NCI-H510A treated with DMSO at 0.1 percent for 48 hours (cell line): Measurements from ENCODE around the gene C1orf56.

ENCODE experiments used
- DNase-seq: peaks from one replicate; lab custom pipeline; 2025; lab: John Stamatoyannopoulos, UW

Gene C1orf56

GRCh38 chr1:151026460-151026859 is 21.1 kb upstream of the C1orf56 start:
- no peak for DNase-seq

- no peak for DNase-seq
These were observed 15.4 kb upstream of the C1orf56 start for GRCh38 chr1:151032164-151032563.

- DNase-seq: no peak
These were observed 12.4 kb upstream of the C1orf56 start for GRCh38 chr1:151035167-151035566.

- no peak for DNase-seq
These were observed 11.2 kb upstream of the C1orf56 start, which contains the start of gene BNIPL for GRCh38 chr1:151036356-151036755. Gene BNIPL (plus strand): TSS chr1:151036586. CDS start chr1:151036726, 140 bp downstream.

- no peak for DNase-seq
These were observed 10.5 kb upstream of the C1orf56 start for GRCh38 chr1:151037032-151037431.

- DNase-seq: no peak
These were observed 8.0 kb upstream of the C1orf56 start for GRCh38 chr1:151039521-151039920.

GRCh38 chr1:151043163-151043562 is 4.4 kb upstream of the C1orf56 start:
- DNase-seq: no peak

- peak; percentile 70 for DNase-seq
These were observed 534 bp downstream of the C1orf56 start for GRCh38 chr1:151047925-151048644.

- no peak for DNase-seq
These were observed 1.1 kb downstream of the C1orf56 start for GRCh38 chr1:151048645-151049032.

GRCh38 chr1:151049458-151049857 is 1.9 kb downstream of the C1orf56 start:
- DNase-seq: no peak

- no peak for DNase-seq
These were observed 2.6 kb downstream of the C1orf56 start for GRCh38 chr1:151050051-151050688.

- DNase-seq: no peak
These were observed 3.9 kb downstream of the C1orf56 start for GRCh38 chr1:151051356-151052009.

GRCh38 chr1:151054971-151055547 is 7.5 kb downstream of the C1orf56 start:
- no peak for DNase-seq

GRCh38 chr1:151055581-151055980 is 8.0 kb downstream of the C1orf56 start:
- DNase-seq: no peak

- no peak for DNase-seq
These were observed 8.6 kb downstream of the C1orf56 start for GRCh38 chr1:151056149-151056548.

GRCh38 chr1:151058692-151059091 is 11.1 kb downstream of the C1orf56 start:
- peak; percentile 83 for DNase-seq

- peak; percentile 71 for DNase-seq
These were observed 11.8 kb downstream of the C1orf56 start, which contains the start of gene CDC42SE1 for GRCh38 chr1:151059109-151060006. Gene CDC42SE1 (minus strand): TSS chr1:151059622. CDS start chr1:151055730, 3,892 bp downstream.

- DNase-seq: peak; percentile 89
These were observed 12.6 kb downstream of the C1orf56 start, which contains the start of gene MLLT11 for GRCh38 chr1:151060007-151060656. Gene MLLT11 (plus strand): TSS chr1:151060397. CDS start chr1:151067225, 6,828 bp downstream.

GRCh38 chr1:151060657-151061421 is 13.3 kb downstream of the C1orf56 start:
- peak; percentile 45 for DNase-seq

GRCh38 chr1:151061704-151062103 is 14.2 kb downstream of the C1orf56 start:
- DNase-seq: no peak
